Measurements from ENCODE around the gene ZNF536.

DNA sequence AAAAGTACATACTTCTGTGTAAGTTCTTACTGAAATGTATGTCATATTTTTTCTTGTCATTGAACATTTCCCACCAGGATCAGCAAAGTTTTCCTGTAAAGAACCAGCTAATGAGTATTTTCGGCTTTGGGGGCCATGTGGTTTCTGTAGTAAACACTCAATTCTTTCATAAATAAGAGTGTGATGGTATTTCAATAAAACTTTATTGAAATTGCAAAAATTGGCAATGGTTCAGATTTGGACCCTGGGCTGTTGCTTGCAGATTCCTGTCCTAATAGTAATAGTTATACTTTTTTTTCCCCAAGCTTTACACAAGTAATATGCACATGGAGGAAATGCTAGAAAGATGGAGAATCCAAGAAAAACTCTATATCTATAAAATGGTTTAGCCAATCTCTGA, 83.7 kb downstream of the ZNF536 start:
- TF ChIP-seq CTCF (IDR thresholded peaks at IDR 0.05; ENCODE audit: insufficient read depth, low read depth, low read length) (no peak), EZH2 (IDR thresholded peaks at IDR 0.05; ENCODE audit: insufficient read depth, low read length) (no peak)

Measured in astrocyte (in vitro differentiated cells and primary cell).